Activated CD4-positive, alpha-beta T cell treated with anti-CD3 and anti-CD28 coated beads for 24 hours (primary cell): Measurements from ENCODE around the gene ATP2A1.
"Not testable (repeated sequence)": the region's sequence is repeated elsewhere in the genome, so short reads cannot be mapped to it uniquely, and the experiment has no call there.

Experiments used
- DNase-seq, 2 donors: peaks; one replicate each; pipeline ENCODE4 v3.0.0-alpha.2; 2020; ENCODE audit warnings: low read depth in 2 of 2

ATP2A1 gene

DNA sequence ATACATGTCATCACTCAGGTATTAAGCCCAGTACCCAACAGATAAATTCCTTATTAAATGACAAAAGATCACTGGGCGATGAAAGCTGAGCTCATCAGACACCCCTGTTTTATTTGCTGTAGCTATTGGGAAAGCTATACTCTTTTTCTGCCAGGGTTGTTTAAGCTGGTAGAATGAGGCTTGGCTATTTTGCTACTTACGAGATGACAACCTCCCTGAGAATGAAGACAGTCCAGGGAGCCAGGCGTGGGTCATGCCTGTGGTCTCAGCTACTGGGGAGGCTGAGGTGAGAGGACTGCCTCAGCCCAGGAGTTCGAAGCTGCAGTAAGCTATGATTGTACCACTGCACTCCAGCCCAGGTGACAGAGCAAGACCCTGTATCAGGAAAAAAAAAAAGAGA lies 19.0 kb upstream of the ATP2A1 start:
- DNase-seq: no peak

DNA sequence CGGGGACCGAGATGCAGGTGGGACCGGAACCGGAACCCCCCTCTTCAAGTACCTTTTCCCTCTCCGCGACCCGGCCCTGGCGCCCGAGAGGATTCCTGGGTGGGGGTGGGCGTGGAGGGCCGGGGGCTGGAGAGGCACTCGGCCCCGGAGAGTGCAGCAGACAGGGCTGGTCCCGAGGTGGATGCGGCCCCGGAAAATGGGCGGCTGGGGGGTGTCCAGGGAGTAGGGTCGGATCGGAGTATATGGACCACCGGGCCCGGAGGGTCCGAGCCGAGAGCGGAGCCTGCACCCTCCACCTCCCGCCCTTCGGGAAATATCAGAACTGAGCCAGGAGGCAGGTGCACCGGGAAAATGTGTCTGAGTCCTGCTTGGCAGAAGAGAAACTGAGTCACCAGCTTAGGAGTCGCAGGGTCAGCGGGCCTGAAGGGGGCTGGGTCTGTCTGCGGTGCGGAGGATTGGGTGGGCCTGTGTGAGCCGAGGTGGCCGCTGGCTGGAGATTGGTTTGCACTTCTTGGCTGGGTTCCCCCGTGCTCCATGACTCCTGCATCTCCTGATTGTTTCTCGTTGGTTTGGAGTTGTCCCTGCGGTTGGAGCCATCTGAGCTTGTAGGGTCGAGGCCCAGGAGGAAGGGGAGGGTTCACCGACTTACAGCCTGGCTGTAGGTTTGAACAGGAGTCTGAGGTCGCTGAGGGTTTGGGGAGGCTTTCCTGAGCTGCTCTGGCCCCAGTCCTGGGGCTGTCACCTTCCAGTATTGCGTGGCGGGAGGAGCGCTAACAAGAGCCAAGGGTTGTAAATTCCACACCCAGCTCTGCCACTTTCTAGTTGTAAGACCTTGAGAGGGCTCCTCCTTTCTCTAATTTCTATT lies 14.1 kb upstream of the ATP2A1 start:
- DNase-seq: no peak

DNA sequence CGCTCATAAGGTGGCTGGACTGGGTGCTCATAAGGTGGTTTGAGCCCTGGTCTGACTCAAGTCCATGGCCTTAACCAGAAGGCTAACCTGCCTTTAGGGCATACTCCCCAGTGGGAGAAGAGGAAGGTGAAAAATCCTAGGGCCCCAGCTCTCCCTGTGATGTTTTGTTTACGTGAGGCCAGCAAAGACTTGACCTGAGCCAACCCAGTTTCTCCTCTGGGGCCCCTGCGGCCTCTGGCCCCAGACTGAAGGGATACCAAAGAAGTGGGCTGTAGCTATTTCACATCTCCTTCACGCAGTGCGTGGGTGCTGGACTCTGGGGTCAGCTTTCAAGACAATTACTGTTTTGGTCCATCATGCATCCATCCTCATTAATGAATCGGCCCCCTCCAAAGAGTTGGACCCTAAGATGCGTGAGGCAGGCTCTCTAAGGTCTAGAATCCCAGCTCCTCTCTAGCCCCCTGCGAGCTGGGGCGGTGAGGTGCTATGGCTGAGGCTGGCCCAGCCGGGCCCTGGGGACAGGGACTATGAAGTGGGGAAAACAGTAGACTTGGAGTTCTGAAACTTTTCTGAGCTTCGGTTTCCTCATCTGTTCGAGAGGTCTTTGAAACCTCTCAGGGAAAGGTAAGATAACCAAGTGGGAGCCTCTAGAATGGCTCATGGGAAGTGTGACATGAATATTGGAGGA lies 13.1 kb upstream of the ATP2A1 start:
- DNase-seq: no peak

DNA sequence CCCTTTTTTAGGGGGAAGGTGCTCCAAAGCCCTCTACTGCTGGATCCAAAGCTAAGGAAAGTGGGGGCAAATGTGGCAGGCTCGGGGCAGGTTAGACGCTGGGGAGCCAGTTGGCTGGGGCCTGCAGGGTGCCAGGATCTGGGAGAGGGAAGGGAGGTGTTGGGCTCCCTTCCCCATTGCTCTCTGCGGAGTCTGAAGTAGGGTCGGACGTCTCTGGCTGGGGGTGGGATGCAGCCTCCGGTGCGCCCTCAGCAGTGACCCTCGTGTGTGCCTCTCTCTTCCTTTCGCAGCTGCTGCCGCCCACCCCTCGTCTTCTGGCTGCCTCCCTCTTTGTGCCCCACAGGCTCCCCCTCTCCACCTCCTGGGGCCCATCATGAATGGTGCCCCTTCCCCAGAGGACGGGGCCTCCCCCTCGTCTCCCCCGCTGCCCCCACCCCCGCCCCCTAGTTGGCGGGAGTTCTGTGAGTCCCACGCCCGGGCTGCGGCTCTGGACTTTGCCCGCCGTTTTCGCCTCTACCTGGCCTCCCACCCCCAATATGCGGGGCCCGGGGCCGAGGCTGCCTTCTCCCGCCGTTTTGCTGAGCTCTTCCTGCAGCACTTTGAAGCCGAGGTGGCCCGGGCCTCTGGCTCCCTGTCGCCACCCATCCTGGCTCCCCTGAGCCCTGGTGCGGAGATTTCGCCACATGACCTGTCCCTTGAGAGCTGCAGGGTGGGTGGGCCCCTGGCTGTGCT lies 12.4 kb upstream of the ATP2A1 start:
- no peak for DNase-seq

DNA sequence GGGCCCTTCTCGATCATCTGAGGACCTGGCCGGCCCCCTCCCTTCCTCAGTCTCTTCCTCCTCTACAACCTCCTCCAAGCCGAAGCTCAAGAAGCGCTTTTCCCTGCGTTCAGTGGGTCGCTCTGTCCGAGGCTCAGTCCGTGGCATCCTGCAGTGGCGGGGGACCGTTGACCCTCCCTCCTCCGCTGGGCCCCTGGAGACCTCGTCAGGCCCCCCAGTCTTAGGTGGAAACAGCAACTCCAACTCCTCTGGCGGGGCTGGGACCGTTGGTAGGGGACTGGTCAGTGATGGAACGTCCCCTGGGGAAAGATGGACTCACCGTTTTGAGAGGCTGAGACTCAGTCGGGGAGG lies 11.9 kb upstream of the ATP2A1 start:
- no peak for DNase-seq

DNA sequence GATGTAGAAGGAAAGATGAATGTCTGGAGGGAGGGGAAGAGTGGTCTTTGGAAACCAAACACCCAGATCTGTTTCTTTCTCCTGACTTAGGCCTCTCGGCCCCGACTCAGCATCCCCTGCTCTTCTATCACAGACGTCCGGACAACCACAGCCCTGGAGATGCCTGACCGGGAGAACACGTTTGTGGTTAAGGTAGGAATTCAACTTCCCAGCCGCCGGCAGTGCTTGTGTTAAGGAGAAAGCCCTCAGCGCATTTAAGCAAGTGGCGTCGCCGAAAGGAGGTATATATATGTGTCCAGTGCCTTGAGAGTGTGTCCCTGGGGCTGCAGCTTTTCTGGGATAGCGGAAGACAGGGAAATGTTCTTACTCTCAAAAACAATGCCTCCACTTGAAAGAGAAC lies 11.0 kb upstream of the ATP2A1 start:
- no peak for DNase-seq

DNA sequence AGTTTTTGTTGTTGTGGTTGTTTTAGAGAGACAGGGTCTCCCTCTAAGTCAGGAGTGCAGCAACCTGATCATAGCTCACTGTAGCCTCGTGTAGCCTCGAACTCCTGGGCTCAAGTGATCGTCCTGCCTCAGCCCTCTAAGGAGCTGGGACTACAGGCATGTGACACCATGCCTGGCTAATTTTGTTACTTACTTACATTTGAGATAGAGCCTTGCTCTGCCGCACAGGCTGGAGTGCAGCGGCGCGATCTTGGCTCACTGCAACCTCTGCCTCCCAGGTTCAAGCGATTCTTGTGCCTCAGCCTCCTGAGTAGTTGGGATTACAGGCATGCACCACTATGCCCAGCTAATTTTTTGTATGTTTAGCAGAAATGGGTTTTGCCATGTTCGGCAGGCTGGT lies 10.6 kb upstream of the ATP2A1 start:
- not testable (repeated sequence) for DNase-seq

DNA sequence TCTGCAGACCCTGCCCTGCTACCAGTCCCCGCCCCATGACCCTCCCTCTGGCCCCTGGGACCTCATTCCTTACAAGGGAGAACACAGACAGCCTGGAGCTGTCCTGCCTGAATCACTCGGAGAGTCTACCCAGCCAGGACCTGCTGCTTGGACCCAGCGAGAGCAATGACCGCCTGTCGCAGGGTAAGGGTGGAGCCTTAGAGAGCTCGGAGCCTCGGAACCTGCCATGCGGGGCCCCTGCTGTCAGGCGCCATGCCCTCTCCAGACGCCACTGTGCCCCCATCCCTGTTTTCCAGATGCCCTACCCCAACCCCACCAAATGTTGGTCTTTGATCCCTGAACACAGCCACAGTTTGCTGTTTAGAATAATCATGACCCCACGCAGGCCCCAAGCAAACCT lies 9.1 kb upstream of the ATP2A1 start:
- DNase-seq: no peak

DNA sequence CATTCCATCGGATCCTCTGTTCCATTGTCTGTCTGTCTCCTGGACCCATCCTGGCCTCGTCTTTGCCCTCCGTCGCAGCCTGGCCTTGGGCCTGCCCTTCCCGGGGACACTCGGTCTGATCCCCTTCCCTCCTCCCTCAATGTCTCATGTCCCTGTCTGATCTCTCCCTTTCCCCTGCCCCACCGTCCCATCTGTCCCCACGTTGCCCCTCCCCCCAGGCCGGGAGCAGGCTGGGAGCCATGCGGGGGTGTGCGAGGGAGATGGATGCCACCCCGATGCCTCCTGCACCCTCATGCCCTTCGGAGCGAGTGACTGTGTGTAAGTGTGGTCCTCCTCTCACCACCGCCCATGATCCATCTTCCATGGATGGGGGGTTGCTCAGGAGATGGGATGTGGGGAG lies 5.3 kb upstream of the ATP2A1 start:
- DNase-seq: no peak

DNA sequence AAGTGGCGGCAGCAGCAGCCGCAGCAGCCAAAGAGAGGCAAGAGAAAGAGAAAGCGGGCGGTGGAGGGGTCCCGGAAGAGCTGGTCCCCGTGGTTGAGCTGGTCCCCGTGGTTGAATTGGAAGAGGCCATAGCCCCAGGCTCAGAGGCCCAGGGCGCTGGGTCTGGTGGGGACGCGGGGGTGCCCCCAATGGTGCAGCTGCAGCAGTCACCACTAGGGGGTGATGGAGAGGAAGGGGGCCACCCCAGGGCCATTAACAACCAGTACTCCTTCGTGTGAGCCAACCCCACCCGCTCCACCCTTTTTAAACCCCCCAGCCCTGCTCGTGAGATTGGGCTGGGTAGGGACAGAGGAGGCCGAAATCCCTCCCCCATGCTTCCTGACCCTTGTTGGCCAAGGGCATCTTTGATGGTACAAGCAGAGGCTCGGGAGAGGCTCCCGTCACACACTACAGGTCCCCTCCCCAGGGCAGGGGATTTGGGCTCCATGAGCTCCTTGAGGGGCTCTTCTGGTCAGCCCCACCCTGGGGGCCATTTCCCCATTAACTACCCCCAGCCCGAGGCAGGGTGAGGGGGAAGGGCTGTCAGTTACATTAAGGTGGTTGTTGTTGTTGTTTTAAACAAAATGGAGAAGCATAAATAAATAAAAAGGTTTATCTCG lies 4.6 kb upstream of the ATP2A1 start:
- peak; percentile 35 to 51 for DNase-seq

DNA sequence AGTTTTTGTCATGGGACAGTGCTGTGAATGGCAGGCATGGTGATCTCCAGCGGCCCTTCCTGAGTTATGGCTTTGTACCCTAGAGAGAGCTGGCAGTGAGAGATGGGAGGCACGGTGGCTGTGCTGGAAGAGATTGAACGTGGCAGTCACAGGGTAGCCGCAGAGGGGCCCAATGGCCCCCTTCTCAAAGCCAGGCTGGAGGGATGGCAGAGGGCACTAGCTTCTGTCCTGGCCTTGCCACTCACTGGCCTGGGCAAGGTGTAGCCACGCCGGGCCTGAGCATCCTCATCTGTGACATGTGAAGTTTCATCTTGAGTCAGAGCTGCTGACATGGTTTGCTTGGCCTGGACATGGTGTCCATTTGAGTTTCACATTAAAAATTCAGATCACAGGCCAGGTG lies 3.9 kb upstream of the ATP2A1 start:
- DNase-seq: no peak

DNA sequence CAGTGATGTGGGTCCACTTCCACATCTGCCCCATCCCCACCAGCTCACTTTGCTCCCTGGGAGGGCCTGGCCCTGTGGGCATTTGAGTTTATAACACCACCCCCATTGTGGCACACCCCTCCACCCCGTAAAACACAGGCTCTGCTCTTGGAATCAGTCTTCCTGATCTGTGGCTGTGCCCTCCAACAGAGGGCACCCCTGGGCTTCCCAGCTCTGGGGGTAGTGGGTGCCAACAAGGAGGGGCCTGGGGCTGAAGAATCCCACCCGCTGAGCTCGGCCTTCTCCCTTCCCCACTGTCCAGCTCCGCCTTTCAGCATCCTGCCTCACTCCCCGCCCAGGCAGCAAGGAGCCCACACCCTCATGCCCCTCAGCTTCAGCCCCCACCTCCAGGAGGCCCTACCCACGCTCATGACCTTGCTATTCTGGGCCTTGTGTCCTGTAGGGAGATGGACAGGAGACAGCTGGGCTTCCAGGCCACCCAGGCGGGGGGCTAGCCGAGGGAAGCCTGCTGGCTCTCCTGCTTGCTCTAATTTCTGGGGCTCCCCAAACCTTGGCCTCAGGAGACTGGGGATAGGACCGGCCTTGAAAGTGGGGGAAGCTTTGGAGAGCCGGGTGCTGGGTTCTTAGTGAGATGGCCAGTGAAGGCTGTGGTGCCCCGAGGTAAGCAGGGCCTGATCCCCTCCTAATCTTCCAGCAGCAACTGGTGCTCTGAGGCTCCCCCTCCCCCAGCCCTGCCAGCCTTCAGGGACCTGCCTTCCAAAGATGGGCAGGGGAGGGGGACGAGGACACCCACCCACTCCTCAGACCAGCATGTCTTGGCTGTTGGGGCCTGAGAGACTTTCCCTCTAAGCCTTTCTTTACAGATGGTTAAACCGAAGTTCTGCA lies 2.9 kb upstream of the ATP2A1 start:
- DNase-seq: no peak

DNA sequence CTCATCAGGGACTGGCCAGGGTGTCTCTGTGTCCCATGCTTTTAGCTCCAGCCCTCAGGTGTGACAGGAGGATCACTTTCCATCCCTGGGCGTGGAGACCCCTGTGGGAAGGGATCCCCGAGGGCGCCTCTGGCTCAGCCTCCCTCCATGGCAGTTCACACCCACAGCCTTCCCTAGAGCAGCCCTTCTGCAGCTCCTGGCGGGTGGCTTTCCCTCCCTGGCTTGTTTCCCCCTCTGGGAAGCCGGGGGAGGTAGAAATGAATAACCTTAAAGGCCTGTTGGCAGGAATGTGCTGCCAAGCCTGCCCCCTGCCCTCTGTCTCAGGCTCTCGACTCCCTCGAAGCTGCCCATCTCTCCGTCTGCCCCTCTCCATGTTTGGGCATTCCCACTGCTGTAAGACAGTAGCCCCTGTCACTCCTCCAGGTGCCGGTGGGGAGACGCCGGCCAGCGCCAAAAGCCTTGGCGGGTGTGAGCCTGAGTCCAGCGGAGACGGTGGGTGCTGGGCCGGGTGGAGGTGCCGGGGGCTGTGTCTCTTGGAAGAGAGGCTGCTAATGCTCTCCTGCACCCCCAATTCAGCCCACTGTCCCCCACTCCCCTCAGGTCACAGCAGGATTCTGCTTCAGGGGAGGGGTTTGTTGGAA lies 2.1 kb upstream of the ATP2A1 start:
- DNase-seq: no peak

DNA sequence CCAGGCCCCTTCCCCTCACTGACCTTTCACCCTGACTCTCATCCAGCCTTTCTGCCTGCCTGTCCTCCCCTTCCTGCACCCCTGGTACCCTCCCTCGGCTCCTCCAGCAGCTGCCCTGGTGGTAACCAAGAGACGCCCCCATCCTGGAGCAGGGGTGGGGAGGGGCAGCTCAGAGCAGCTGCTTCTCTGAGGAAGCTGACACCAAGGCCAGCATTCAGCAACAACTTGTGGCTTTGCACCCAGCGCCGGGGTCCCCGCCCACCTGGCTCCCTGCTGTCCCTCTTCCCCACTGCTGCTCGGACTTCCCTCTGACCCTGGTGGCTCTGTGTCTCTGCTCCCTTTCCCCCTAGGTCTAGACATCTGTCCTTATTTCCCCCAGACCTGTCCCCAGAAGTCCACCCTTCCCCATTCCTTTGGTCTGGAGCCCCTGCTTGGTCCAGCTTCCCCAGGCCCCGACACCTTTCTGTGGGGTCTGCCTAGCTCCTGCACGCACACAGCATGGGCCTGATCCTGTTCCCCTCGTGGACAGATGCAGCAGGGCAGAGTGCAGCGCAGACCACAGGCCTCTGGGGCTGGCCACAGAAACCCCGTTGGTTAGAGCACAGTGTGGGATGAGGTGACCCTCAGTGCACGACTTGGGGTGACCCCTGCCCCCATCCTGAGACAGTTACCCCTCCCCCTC lies 1.2 kb upstream of the ATP2A1 start:
- DNase-seq: no peak

DNA sequence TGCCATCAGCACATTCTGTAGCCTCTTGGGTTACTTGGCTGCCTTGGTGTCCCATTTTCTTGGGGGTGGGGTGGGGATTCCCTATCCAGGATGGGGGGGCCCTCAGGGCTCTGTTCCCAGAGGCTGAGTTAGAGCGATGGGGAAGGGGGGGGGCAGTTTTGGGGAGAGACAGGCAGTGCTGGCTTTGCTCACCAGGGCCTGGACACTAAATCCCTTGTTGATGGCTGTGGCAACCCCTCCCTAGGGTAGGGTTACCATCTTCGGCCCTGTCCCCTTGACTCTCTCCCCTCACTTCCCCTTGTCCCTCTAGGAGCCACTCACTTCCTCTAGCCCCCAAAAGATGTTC lies 660 bp upstream of the ATP2A1 start:
- no peak for DNase-seq

DNA sequence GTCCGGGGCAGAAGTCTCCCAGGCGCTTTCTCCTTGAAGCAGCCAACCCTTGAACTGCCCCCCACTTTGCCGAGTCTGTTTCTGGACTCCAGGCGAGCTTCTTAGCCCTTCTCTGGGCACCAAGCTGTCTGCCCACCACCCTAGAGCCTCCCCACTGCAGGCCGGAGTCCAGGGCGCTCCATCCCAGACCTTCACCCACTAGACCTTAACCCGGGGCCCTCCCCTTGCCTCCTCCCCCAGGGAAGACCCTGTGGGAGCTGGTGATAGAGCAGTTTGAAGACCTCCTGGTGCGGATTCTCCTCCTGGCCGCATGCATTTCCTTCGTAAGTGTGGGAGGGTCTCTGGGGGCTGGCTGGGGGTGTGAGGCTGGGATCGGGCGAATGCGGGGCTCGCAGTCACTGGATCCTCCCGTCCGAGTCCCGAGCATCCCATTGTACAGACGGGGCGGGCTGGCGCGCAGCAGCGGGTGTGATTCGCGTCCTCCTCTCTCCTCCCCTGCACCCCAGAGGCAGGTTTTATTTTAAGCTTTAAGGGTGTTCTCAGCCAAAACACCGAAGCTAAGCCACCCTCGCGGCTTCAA lies 1.1 kb downstream of the ATP2A1 start:
- no peak for DNase-seq

DNA sequence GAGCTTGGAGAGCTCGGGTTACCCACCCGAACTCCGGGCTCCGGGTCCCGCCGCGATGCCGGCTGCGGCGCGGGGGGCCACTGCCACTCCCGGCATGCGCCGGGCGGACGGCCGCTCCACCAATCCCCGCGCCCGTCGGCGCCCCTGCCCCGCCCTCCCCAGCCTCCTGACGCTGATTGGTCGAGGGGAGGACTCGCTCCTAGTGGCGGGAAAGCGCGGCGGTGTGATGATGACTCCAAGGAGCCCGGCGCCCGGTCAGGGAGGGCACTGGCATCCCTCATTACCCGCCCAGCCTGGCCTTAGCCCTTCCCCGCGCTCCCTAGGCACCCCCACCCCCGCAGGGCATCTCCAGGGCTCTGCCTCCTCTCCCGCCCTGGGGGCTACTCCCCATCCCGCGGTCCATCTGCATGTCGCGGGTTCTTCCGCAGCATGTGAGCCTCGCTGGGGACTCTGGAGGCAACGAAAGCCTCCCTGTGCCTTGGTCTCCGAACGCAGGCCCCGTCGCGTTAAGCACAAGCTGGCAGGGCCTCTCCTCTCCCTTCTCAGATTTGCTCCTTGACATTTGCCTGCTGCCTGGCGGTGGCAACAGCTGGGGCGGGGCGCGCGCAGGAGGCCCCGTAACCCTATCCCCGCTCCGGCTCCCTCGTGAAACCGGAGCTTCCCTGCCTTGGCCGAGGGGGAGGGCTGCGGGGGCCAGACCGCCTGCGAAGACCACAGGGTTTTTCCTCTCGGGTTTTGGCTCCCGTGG lies 1.7 kb downstream of the ATP2A1 start:
- peak; percentile 89 to 92 for DNase-seq

DNA sequence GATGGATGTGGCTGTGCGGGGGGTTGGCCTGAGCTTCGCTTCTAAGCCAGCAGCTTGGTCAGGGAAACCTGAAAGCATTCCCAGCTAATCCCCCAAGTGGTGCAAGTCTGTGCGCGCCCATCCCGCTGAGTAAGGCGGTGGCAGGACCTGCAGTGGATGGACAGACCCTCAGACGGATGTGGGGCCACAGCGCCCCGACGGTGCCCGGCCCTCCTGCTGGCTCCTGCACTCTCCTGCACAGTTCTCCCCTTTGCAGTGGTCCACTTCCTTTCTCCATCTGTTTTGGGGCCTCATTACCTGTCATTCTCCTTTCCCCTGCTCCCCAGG lies 2.3 kb downstream of the ATP2A1 start:
- DNase-seq: no peak

DNA sequence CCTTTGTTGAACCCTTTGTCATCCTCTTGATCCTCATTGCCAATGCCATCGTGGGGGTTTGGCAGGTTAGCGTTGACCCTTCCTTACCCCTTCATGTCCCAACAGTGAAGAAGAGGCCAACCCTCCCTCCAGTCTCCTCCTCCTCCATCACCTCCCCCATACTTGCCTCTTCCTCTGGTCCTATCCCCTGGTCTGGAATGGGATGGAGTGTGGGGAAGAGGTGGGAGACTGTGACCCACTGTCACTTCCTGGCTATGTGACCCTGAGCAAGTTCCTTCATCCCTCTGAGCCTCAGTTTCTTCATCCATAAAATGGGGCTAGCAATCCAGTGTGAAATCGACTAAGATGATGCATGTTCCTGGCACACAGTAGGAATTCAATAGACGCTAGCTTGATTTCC lies 2.7 kb downstream of the ATP2A1 start:
- no peak for DNase-seq
